Subcutaneous abdominal adipose tissue (tissue), 5 donors: ENCODE measurements around the gene SUMO3.
A peak's percentile ranks its signal among the peaks of the same experiment; 100 is the strongest.

Experiments used
- H3K27ac ChIP-seq: one replicate; pipeline ENCODE4 v1.7.0; 2013; ENCODE audit warnings: low read depth, mild to moderate bottlenecking, inconsistent platforms, low read length, moderate library complexity
- H3K27me3 ChIP-seq, 5 donors: one replicate each; pipeline ENCODE4 v1.7.0; 2013; ENCODE audit warnings: low read length in 5 of 5, inconsistent platforms in 1 of 5; ENCODE audit not compliant: control insufficient read depth in 5 of 5, insufficient read depth in 4 of 5
- H3K36me3 ChIP-seq, 5 donors: one replicate each; pipeline ENCODE4 v1.7.0; 2013; ENCODE audit warnings: low read length in 5 of 5; ENCODE audit not compliant: control insufficient read depth in 5 of 5, insufficient read depth in 5 of 5
- H3K4me1 ChIP-seq, 5 donors: one replicate each; pipeline ENCODE4 v1.7.0; 2013; ENCODE audit warnings: low read length in 5 of 5, mild to moderate bottlenecking in 3 of 5, moderate library complexity in 1 of 5; ENCODE audit not compliant: control insufficient read depth in 5 of 5, insufficient read depth in 5 of 5
- H3K4me3 ChIP-seq, 5 donors: one replicate each; pipeline ENCODE4 v1.7.0; 2013; ENCODE audit warnings: low read length in 5 of 5, low read depth in 1 of 5
- H3K9ac ChIP-seq, 5 donors: one replicate each; pipeline ENCODE4 v1.7.0; 2013; ENCODE audit warnings: low read length in 5 of 5, mild to moderate bottlenecking in 4 of 5, moderate library complexity in 3 of 5
- H3K9me3 ChIP-seq, 5 donors: one replicate each; pipeline ENCODE4 v1.7.0; 2013; ENCODE audit warnings: low read length in 5 of 5; ENCODE audit not compliant: control insufficient read depth in 5 of 5
- donor health status: healthy.
- donor health status: healthy.
- donor health status: healthy.
- donor health status: healthy.
- donor health status: healthy.

SUMO3 gene

GRCh38 chr21:44805226-44805625 lies 12.6 kb downstream of the SUMO3 start:
- Histone ChIP-seq H3K9me3 (no peaks in the 10 kb centered on the region), H3K36me3 (peaks cover 4 to 60% (median 40%) of the 10 kb centered on the region in 5 donors), H3K27ac (no peak overlapping the region), H3K4me3 (no peak overlapping the region), H3K4me1 (peaks cover 6 to 34% (median 19%) of the 10 kb centered on the region in 5 donors), H3K9ac (no peak overlapping the region), H3K27me3 (no peaks in the 10 kb centered on the region)

GRCh38 chr21:44804762-44805161 lies 13.1 kb downstream of the SUMO3 start:
- no peaks in the 10 kb centered on the region for H3K9me3 ChIP-seq
- no peaks in the 10 kb centered on the region for H3K27me3 ChIP-seq
- peaks cover 4 to 55% (median 36%) of the 10 kb centered on the region in 5 donors for H3K36me3 ChIP-seq

GRCh38 chr21:44803651-44804050 lies 14.2 kb downstream of the SUMO3 start:
- Histone ChIP-seq H3K4me1 (peaks cover 6 to 38% (median 26%) of the 10 kb centered on the region in 5 donors), H3K9ac (no peak overlapping the region), H3K9me3 (no peaks in the 10 kb centered on the region), H3K4me3 (no peak overlapping the region), H3K36me3 (peaks cover 11 to 44% (median 27%) of the 10 kb centered on the region in 5 donors), H3K27me3 (no peaks in the 10 kb centered on the region), H3K27ac (no peak overlapping the region)

More at GRCh38 chr21:44804762-44805161, 13.1 kb downstream of the SUMO3 start:
- H3K9ac ChIP-seq: no peak overlapping the region
- peaks cover 6 to 38% (median 24%) of the 10 kb centered on the region in 5 donors for H3K4me1 ChIP-seq
- no peak overlapping the region for H3K4me3 ChIP-seq
- no peak overlapping the region for H3K27ac ChIP-seq

GRCh38 chr21:44802396-44803153 lies 15.3 kb downstream of the SUMO3 start:
- Histone ChIP-seq H3K9me3 (no peaks in the 10 kb centered on the region), H3K4me3 (peak overlapping the region; percentile 70 to 90 (median 87)), H3K4me1 (peaks cover 6 to 38% (median 26%) of the 10 kb centered on the region in 5 donors), H3K27ac (no peak overlapping the region), H3K27me3 (no peaks in the 10 kb centered on the region), H3K9ac (peak overlapping the region in 4 of 5 donors; percentile 60 to 89 (median 72)), H3K36me3 (peaks cover 11 to 39% (median 24%) of the 10 kb centered on the region in 5 donors)

GRCh38 chr21:44801468-44802395 lies 16.1 kb downstream of the SUMO3 start, which contains the start of gene UBE2G2:
Gene UBE2G2, minus strand, starts transcription at chr21:44801820. Its CDS starts 72 bp downstream, at chr21:44801748.
- no peaks in the 10 kb centered on the region for H3K9me3 ChIP-seq
- no peaks in the 10 kb centered on the region for H3K27me3 ChIP-seq
- H3K36me3 ChIP-seq: peaks cover 11 to 32% (median 18%) of the 10 kb centered on the region in 5 donors
- peaks cover 6 to 38% (median 26%) of the 10 kb centered on the region in 5 donors for H3K4me1 ChIP-seq
- peak within 1 kb of the TSS; percentile 82 to 90 (median 87) for H3K4me3 ChIP-seq
- peak within 1 kb of the TSS in 4 of 5 donors; percentile 60 to 89 (median 80) for H3K9ac ChIP-seq
- H3K27ac ChIP-seq: peak within 1 kb of the TSS; percentile 72

GRCh38 chr21:44800971-44801467 lies 16.8 kb downstream of the SUMO3 start:
- peak overlapping the region; percentile 82 to 90 (median 87) for H3K4me3 ChIP-seq
- peaks cover 6 to 30% (median 15%) of the 10 kb centered on the region in 5 donors for H3K36me3 ChIP-seq
- no peaks in the 10 kb centered on the region for H3K27me3 ChIP-seq
- H3K4me1 ChIP-seq: peaks cover 6 to 38% (median 26%) of the 10 kb centered on the region in 5 donors
- no peaks in the 10 kb centered on the region for H3K9me3 ChIP-seq
- peak overlapping the region in 4 of 5 donors; percentile 60 to 89 (median 80) for H3K9ac ChIP-seq
- peak overlapping the region; percentile 72 for H3K27ac ChIP-seq

- Histone ChIP-seq H3K9me3 (no peaks in the 10 kb centered on the region), H3K4me1 (peaks cover 5 to 31% (median 26%) of the 10 kb centered on the region in 5 donors), H3K27ac (no peak overlapping the region), H3K36me3 (peaks cover 3 to 21% (median 9%) of the 10 kb centered on the region in 5 donors), H3K27me3 (no peaks in the 10 kb centered on the region), H3K9ac (peak overlapping the region in 1 of 5 donors; percentile 10), H3K4me3 (peak overlapping the region in 2 of 5 donors; percentile 86 to 90)
These were observed 17.8 kb downstream of the SUMO3 start for GRCh38 chr21:44800103-44800502.

- peaks cover 4 to 29% (median 26%) of the 10 kb centered on the region in 5 donors for H3K4me1 ChIP-seq
- no peaks in the 10 kb centered on the region for H3K9me3 ChIP-seq
- H3K4me3 ChIP-seq: no peak overlapping the region
- peaks cover 2 to 17% (median 9%) of the 10 kb centered on the region in 5 donors for H3K36me3 ChIP-seq
- H3K27ac ChIP-seq: no peak overlapping the region
- no peaks in the 10 kb centered on the region for H3K27me3 ChIP-seq
- H3K9ac ChIP-seq: peak overlapping the region in 1 of 5 donors; percentile 10
These were observed 18.2 kb downstream of the SUMO3 start for GRCh38 chr21:44799646-44800045.

- H3K27ac ChIP-seq: no peak overlapping the region
- peaks cover 2 to 12% (median 8%) of the 10 kb centered on the region in 5 donors for H3K36me3 ChIP-seq
- peaks cover 5 to 37% (median 32%) of the 10 kb centered on the region in 5 donors for H3K4me1 ChIP-seq
- H3K4me3 ChIP-seq: no peak overlapping the region
- no peaks in the 10 kb centered on the region for H3K27me3 ChIP-seq
- no peak overlapping the region for H3K9ac ChIP-seq
- no peaks in the 10 kb centered on the region for H3K9me3 ChIP-seq
These were observed 20.1 kb downstream of the SUMO3 start for GRCh38 chr21:44797775-44798174.
